Keratinocyte (primary cell): ENCODE results near the gene SEPTIN10. TPM values are rescaled to one million over a fixed set of nuclear protein-coding genes. Genes with fewer than 3 reads are reported as not detected.

ENCODE experiments used
- DNase-seq: peaks from one replicate; pipeline ENCODE4 v3.0.0-alpha.2; 2011; ENCODE audit warnings: low read depth, missing footprints, low spot score
- FAIRE-seq: peaks from 2 replicates; lab custom pipeline; 2011; peaks lifted over from hg19 to GRCh38; lab: Jason Lieb, UNC
- H2AFZ ChIP-seq: 2 replicates; pipeline ENCODE4 v1.6.0; 2012; ENCODE audit warnings: low read length, control low read depth, inconsistent platforms; ENCODE audit not compliant: control insufficient read depth
- H3K27ac ChIP-seq: 2 replicates; pipeline ENCODE4 v1.5.1; 2011; ENCODE audit warnings: low read length; ENCODE audit not compliant: control insufficient read depth, insufficient read depth
- H3K27me3 ChIP-seq: 3 replicates; pipeline ENCODE4 v1.6.0; 2011; ENCODE audit warnings: low read length; ENCODE audit not compliant: control insufficient read depth, insufficient read depth; ENCODE audit errors: extremely low read depth
- H3K36me3 ChIP-seq, 2 experiments: 2 replicates in 1 of 2; 3 replicates in 1 of 2; pipeline ENCODE4 v1.5.1; 2011; ENCODE audit warnings: low read length in 2 of 2, mild to moderate bottlenecking in 1 of 2; ENCODE audit not compliant: control insufficient read depth in 2 of 2, insufficient read depth in 2 of 2; ENCODE audit errors: extremely low read depth in 1 of 2
- H3K4me1 ChIP-seq: 3 replicates; pipeline ENCODE4 v1.5.1; 2011; ENCODE audit warnings: low read length; ENCODE audit not compliant: control insufficient read depth, insufficient read depth; ENCODE audit errors: extremely low read depth
- H3K4me2 ChIP-seq: 3 replicates; pipeline ENCODE4 v1.6.0; 2011; ENCODE audit warnings: low read depth, low read length; ENCODE audit not compliant: control insufficient read depth, insufficient read depth; ENCODE audit errors: extremely low read depth
- H3K4me3 ChIP-seq, 3 experiments: fragments of 200-600 bp in 1 of 3; sonication (generic) in 1 of 3; 2 replicates in 2 of 3; 3 replicates in 1 of 3; pipeline ENCODE4 v1.5.1; 2011 to 2016; ENCODE audit warnings: low read length in 3 of 3, mild to moderate bottlenecking in 3 of 3, control low read depth in 2 of 3, inconsistent platforms in 1 of 3, low read depth in 1 of 3, mixed read lengths in 1 of 3, mixed run types in 1 of 3, moderate library complexity in 1 of 3; ENCODE audit not compliant: control insufficient read depth in 2 of 3, insufficient read depth in 2 of 3; ENCODE audit errors: extremely low read depth in 1 of 3
- H3K79me2 ChIP-seq: 2 replicates; pipeline ENCODE4 v1.6.0; 2012; ENCODE audit warnings: low read length; ENCODE audit not compliant: control insufficient read depth, insufficient read depth
- H3K9ac ChIP-seq: 3 replicates; pipeline ENCODE4 v1.6.0; 2011; ENCODE audit warnings: low read length; ENCODE audit not compliant: control insufficient read depth, insufficient read depth; ENCODE audit errors: extremely low read depth
- H3K9me1 ChIP-seq: 3 replicates; pipeline ENCODE4 v1.6.0; 2011; ENCODE audit warnings: low read length; ENCODE audit not compliant: control insufficient read depth, insufficient read depth; ENCODE audit errors: extremely low read depth
- H3K9me3 ChIP-seq: 2 replicates; pipeline ENCODE4 v1.5.1; 2012; ENCODE audit warnings: low read depth, low read length; ENCODE audit not compliant: control insufficient read depth
- H4K20me1 ChIP-seq: 3 replicates; pipeline ENCODE4 v1.6.0; 2011; ENCODE audit warnings: low read length; ENCODE audit not compliant: control insufficient read depth, insufficient read depth; ENCODE audit errors: extremely low read depth
- CTCF ChIP-seq, 3 experiments: IDR thresholded peaks in 1 of 3; conservative IDR thresholded peaks in 1 of 3; optimal IDR thresholded peaks in 1 of 3; 2 replicates in 2 of 3; 3 replicates in 1 of 3; pipeline versions ENCODE3 to v1.5.1; 2011; ENCODE audit warnings: low read length in 3 of 3, mild to moderate bottlenecking in 3 of 3, moderate library complexity in 2 of 3, control low read depth in 1 of 3, inconsistent platforms in 1 of 3; ENCODE audit not compliant: insufficient read depth in 2 of 3; ENCODE audit errors: extremely low read depth in 1 of 3
- EZH2 ChIP-seq: IDR thresholded peaks from one replicate; pipeline ENCODE4 v1.6.1; 2012; ENCODE audit warnings: inconsistent platforms, mild to moderate bottlenecking, low read length, moderate library complexity
- dilution Hi-C: fragments of 300-500 bp; cut with MboI; formaldehyde crosslinking; loops from one replicate; pipeline ENCODE4 v1.7.0; 2020; ENCODE audit warnings: low sequenced_read_pairs; ENCODE audit not compliant: extremely low pct_ligation_motif_present
- polyA plus RNA-seq, 5 experiments: library from polyadenylated mRNA; depleted of rRNA in 3 of 5; stranded (reverse) in 3 of 5; stranded (forward) in 1 of 5; unstranded in 1 of 5; fragments of >200 nt; gene quantifications; 1 replicate in 1 of 5; 2 replicates in 3 of 5; 3 replicates in 1 of 5; pipeline versions ENCODE4 v1.2.1 to v1.2.3, GENCODE V29; 2011 to 2012; ENCODE audit warnings: missing spikeins in 2 of 5, low read depth in 1 of 5, low replicate concordance in 1 of 5

SEPTIN10 gene
- polyA plus RNA-seq, 1 donor (not counting 4 experiments of a cell fraction or from before 2014, with no cell fraction given) = 72.6 TPM

- TF ChIP-seq CTCF (optimal IDR thresholded peaks at IDR 0.05 in 1 of 3, IDR thresholded peaks at IDR 0.05 in 1 of 3, conservative IDR thresholded peaks at IDR 0.05 in 1 of 3; ENCODE audit: extremely low read depth in 1 of 3, insufficient read depth in 2 of 3, low read length in 3 of 3) (no peak), EZH2 (no peak)
- Histone ChIP-seq H3K27me3 (peaks cover 7% of the 10 kb centered on the region), H3K9ac (no peak overlapping the region), H3K4me3 (no peak overlapping the region), H3K36me3 (no peaks in the 10 kb centered on the region), H3K4me1 (no peaks in the 10 kb centered on the region), H3K9me3 (no peaks in the 10 kb centered on the region), H3K27ac (no peak overlapping the region), H4K20me1 (no peaks in the 10 kb centered on the region), H3K9me1 (no peaks in the 10 kb centered on the region), H3K79me2 (no peaks in the 10 kb centered on the region), H3K4me2 (no peak overlapping the region), H2AFZ (no peak overlapping the region)
- FAIRE-seq (no peak), DNase-seq (no peak)
- dilution Hi-C loops = no loop called here
Measured at GRCh38 chr2:109527846-109528705, 85.7 kb downstream of the SEPTIN10 start.

- TF ChIP-seq EZH2 (no peak), CTCF (optimal IDR thresholded peaks at IDR 0.05 in 1 of 3, IDR thresholded peaks at IDR 0.05 in 1 of 3, conservative IDR thresholded peaks at IDR 0.05 in 1 of 3; ENCODE audit: extremely low read depth in 1 of 3, insufficient read depth in 2 of 3, low read length in 3 of 3) (no peak)
- no peak for DNase-seq
- no peaks in the 10 kb centered on the region for H3K36me3 ChIP-seq
- H2AFZ ChIP-seq = no peak overlapping the region
- H3K9me3 ChIP-seq = no peaks in the 10 kb centered on the region
- dilution Hi-C loops = no loop called here
- no peaks in the 10 kb centered on the region for H3K9me1 ChIP-seq
- H3K79me2 ChIP-seq = no peaks in the 10 kb centered on the region
- FAIRE-seq = no peak
- no peaks in the 10 kb centered on the region for H4K20me1 ChIP-seq
- H3K4me1 ChIP-seq = no peaks in the 10 kb centered on the region
- H3K27me3 ChIP-seq = peaks cover 10% of the 10 kb centered on the region
- H3K9ac ChIP-seq = no peak overlapping the region
- no peak overlapping the region for H3K27ac ChIP-seq
- no peak overlapping the region for H3K4me3 ChIP-seq
- no peak overlapping the region for H3K4me2 ChIP-seq
Measured at GRCh38 chr2:109527079-109527478, 86.7 kb downstream of the SEPTIN10 start.
